GM13977 (cell line): ENCODE results near the gene SLC48A1.

ENCODE experiments used
- DNase-seq: peaks from one replicate; pipeline ENCODE4 v3.0.0; 2012; ENCODE audit warnings: low spot score
- in situ Hi-C: fragments of 300-500 bp; cut with MboI; formaldehyde crosslinking; loops from one replicate; pipeline ENCODE4 v1.12.0; 2022; ENCODE audit warnings: low sequenced_read_pairs, low pct_unique_long_range_greater_than_20kb, mixed read lengths, inconsistent platforms; ENCODE audit not compliant: unreplicated experiment
- TF ChIP-seq, protein P1 (sequence below): IDR thresholded peaks from 2 replicates; pipeline ENCODE4 v1.5.1; 2012; ENCODE audit warnings: mild to moderate bottlenecking, control low read depth; ENCODE audit not compliant: insufficient read depth; ENCODE audit errors: extremely low read depth, missing control alignments

The SLC48A1 gene

DNA sequence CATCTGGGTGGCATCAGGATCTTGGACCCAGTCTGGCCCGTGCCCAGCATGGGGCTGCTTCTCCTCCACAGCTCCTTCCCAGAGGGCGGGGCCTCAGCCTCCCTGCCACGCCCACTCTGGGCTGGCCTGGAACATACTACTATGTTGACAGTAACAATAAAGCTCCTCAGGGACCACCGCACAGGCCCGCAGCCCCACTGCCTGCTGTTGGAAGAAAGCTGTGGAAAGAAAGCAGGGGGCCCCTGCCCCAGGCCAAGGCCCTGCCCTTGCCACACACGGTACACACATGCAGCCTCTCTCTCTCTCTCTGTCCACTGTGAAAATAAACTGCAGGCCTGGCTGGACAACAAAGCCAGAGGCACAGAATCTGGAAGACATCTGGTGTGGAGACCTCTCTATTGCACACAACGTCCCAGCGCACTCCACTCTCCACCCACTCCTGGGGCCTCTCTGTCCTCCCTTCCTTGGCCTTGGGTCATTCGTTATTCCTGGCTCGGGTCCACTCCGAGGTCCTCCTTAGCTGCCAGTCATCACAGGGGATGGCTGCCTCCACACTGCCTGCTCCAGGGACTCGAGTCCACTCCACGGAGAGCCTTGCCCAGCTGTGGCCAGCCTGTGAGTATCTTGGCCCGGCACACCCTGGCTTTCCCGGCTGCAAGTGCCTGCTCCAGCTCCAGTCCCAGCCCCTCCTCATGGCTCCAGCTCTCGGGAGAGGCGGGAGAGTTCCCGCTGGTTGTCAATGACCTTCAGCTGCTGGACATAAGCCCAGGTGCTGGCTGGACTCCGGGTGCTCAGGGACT lies 36.0 kb upstream of the SLC48A1 start:
- TF ChIP-seq, protein P1, sequence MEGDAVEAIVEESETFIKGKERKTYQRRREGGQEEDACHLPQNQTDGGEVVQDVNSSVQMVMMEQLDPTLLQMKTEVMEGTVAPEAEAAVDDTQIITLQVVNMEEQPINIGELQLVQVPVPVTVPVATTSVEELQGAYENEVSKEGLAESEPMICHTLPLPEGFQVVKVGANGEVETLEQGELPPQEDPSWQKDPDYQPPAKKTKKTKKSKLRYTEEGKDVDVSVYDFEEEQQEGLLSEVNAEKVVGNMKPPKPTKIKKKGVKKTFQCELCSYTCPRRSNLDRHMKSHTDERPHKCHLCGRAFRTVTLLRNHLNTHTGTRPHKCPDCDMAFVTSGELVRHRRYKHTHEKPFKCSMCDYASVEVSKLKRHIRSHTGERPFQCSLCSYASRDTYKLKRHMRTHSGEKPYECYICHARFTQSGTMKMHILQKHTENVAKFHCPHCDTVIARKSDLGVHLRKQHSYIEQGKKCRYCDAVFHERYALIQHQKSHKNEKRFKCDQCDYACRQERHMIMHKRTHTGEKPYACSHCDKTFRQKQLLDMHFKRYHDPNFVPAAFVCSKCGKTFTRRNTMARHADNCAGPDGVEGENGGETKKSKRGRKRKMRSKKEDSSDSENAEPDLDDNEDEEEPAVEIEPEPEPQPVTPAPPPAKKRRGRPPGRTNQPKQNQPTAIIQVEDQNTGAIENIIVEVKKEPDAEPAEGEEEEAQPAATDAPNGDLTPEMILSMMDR: no peak
- in situ Hi-C loops: loop anchor here (25.0 kb wide), 1 partner anchor 425 kb away; the partner anchor contains the start of gene ASB8

DNA sequence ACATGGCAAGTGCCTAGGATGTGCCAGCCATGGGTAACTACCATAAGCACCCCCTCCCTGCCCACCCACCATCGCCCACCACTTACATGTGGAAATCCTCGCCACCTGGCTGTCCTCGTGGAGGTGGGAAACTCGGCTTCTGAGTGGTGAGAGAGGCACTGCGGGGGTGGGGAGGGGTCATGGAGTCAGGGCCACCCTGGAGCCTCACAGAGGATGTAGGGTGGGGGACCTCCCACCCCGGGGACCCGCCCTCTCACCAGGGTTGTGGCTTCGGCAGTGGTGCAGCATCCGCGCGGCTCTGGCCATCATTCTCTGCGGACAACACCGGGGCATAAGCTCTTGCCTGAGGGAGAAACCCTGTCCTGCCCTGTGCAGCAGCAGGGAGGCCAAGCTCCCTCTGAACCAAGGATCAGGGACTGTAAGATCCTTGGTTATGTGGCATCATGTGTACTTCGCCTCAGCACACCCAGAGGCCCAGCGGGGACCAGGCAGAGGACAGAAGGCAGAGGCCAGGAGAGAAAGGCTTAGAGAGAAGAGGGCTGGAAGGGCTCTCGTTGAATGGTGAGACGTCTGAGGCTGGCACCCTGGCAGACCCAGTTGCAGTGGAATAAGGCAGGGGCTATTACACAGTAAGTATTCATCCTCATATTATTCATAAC lies 35.0 kb upstream of the SLC48A1 start:
- in situ Hi-C loops: loop anchor here (25.0 kb wide), 1 partner anchor 424 kb away; the partner anchor contains the start of gene ASB8
- DNase-seq: no peak
- TF ChIP-seq, protein P1: no peak

More for the DNA sequence above, 36.0 kb upstream of the SLC48A1 start:
- no peak for DNase-seq

GRCh38 chr12:47739297-47739696 lies 33.7 kb upstream of the SLC48A1 start:
- in situ Hi-C loops: loop anchor here (25.0 kb wide), 1 partner anchor 423 kb away; the partner anchor contains the start of gene ASB8
- TF ChIP-seq, protein P1: no peak
- DNase-seq: no peak

GRCh38 chr12:47739979-47740378 lies 33.1 kb upstream of the SLC48A1 start:
- DNase-seq: peak; percentile 78
- TF ChIP-seq, protein P1: peak; percentile 17
- in situ Hi-C loops: loop anchor here (25.0 kb wide), 1 partner anchor 422 kb away; the partner anchor contains the start of gene ASB8

- DNase-seq: no peak
- TF ChIP-seq, protein P1: peak; percentile 13
- in situ Hi-C loops: loop anchor here (25.0 kb wide), 1 partner anchor 422 kb away; the partner anchor contains the start of gene ASB8
Measured at GRCh38 chr12:47740606-47741339, 32.3 kb upstream of the SLC48A1 start.

GRCh38 chr12:47741340-47741703 lies 31.7 kb upstream of the SLC48A1 start:
- TF ChIP-seq, protein P1: no peak
- in situ Hi-C loops: loop anchor here (25.0 kb wide), 1 partner anchor 421 kb away; the partner anchor contains the start of gene ASB8
- no peak for DNase-seq
